ENCODE measurements around the gene ERC2. TPM values are rescaled to one million over a fixed set of nuclear protein-coding genes. Genes with fewer than 3 reads are reported as not detected.
A peak's percentile ranks its signal among the peaks of the same experiment; 100 is the strongest.

ERC2 gene
- total RNA-seq, 1 donor from 2014 or later = 1.5 TPM

DNA sequence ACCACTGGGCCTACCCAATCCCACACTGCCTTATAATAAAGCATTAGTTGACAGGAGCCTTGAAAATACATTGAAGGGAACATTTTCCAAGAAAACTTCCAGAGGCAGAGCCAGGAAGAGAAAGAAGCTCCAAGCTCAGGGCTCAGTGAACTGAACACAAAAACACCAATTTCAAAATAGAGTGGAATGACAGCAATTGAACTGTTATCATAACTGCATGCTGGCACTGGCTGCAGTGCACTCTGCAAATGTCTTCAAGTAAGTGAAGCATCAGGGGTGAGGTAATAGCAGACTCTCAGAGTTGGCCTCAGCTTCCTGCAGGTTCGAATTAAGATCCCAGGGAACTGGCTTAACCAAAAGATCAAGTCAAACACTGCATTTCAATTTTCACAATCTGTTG lies 593.2 kb downstream of the ERC2 start:
- no peak for DNase-seq
- intact Hi-C loops (cut with DNase I) = no loop called here
- no peaks in the 10 kb centered on the region for H3K36me3 ChIP-seq
- no peaks in the 10 kb centered on the region for H3K4me1 ChIP-seq
- H3K4me3 ChIP-seq = no peak overlapping the region
- H3K27ac ChIP-seq = no peak overlapping the region
- ATAC-seq = no peak
- no peaks in the 10 kb centered on the region for H3K27me3 ChIP-seq (ENCODE audit: low read depth)
- H3K9me3 ChIP-seq = no peaks in the 10 kb centered on the region
- TF ChIP-seq, protein P1, sequence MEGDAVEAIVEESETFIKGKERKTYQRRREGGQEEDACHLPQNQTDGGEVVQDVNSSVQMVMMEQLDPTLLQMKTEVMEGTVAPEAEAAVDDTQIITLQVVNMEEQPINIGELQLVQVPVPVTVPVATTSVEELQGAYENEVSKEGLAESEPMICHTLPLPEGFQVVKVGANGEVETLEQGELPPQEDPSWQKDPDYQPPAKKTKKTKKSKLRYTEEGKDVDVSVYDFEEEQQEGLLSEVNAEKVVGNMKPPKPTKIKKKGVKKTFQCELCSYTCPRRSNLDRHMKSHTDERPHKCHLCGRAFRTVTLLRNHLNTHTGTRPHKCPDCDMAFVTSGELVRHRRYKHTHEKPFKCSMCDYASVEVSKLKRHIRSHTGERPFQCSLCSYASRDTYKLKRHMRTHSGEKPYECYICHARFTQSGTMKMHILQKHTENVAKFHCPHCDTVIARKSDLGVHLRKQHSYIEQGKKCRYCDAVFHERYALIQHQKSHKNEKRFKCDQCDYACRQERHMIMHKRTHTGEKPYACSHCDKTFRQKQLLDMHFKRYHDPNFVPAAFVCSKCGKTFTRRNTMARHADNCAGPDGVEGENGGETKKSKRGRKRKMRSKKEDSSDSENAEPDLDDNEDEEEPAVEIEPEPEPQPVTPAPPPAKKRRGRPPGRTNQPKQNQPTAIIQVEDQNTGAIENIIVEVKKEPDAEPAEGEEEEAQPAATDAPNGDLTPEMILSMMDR (IDR thresholded peaks at IDR 0.05) = no peak

DNA sequence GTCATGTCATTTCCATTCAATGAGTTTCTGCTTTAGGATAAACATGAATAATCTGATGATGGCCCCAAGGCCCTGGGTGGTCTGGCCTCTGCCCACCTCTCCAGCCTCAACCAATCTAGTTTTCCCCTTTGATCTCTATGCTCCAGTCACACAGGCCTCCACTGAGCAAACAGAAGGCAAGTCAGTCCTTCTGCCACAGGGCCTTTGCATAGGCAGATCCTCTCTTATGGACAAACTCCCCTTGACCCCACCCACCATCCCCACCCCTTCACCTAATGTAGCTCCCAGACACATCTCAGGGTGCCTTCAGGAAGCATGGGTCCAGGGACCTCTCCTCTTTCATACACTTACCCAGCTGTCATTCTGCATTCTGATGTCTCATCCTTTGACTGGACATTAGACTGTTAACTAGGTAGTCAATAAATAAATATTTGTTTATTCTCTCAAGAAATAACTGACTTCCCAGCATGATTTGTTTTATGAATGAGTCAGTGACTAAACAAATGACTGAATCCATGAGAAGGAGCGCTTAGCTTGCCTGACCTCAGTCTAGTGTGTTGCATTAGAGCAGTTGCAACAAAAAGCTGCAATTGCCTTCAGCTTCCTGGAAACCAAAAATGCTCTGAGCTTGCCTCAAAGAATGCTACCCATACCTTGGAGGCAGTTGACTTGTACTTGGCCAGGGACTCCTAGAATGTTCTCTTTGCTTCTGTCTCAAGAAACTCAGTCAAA lies 594.6 kb downstream of the ERC2 start:
- H3K27ac ChIP-seq = no peak overlapping the region
- DNase-seq (no peak), ATAC-seq (peak in 1 of 2 donors; percentile 14)
- H3K36me3 ChIP-seq = no peaks in the 10 kb centered on the region
- no peaks in the 10 kb centered on the region for H3K4me1 ChIP-seq
- intact Hi-C loops (cut with DNase I) = no loop called here
- no peak overlapping the region for H3K4me3 ChIP-seq
- TF ChIP-seq, protein P1 (IDR thresholded peaks at IDR 0.05) = no peak
- no peaks in the 10 kb centered on the region for H3K9me3 ChIP-seq
- no peaks in the 10 kb centered on the region for H3K27me3 ChIP-seq (ENCODE audit: low read depth)

DNA sequence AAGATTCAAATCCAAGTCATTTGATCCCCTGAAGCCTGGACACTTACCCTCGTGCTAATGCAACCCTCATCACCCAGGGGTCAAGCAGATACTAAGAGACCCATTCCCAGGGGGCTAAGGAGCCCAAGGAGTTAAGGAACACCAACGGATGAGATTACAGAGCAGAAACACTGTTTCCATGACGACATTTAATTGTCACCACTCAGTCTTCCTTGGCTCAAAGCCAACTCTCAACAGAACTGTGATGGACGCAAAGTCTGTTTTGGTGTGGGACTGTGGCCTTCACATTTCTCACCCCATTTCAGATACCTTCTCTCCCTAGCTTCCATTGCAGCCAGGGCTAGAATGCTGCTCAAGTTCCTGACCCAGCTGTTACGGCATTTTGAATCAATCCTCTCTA lies 597.7 kb downstream of the ERC2 start:
- TF ChIP-seq, protein P1 (IDR thresholded peaks at IDR 0.05) = no peak
- no peak overlapping the region for H3K4me3 ChIP-seq
- intact Hi-C loops (cut with DNase I) = no loop called here
- no peak for ATAC-seq
- no peaks in the 10 kb centered on the region for H3K4me1 ChIP-seq
- no peaks in the 10 kb centered on the region for H3K9me3 ChIP-seq
- H3K27ac ChIP-seq = no peak overlapping the region
- DNase-seq = no peak
- no peaks in the 10 kb centered on the region for H3K27me3 ChIP-seq (ENCODE audit: low read depth)
- no peaks in the 10 kb centered on the region for H3K36me3 ChIP-seq

DNA sequence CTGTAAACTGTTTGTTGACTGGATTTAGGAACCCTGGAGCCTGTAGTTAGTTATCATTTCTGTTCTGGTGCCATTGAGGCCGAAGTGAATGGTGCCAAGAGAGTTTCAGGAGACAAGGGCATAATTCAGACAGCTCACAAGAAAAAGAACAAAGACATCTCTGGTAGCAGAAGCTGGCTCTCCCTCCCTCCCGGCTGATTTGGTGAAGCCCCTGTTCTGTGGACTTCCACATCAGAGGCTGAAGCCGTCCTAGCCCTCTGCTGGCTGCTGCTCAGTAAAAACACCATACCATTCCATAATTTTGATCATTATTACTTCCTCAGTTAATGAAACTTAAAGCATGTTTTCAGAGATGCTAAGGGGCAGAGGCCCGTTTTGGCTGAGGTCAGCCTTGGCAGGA lies 599.9 kb downstream of the ERC2 start:
- ATAC-seq = no peak
- TF ChIP-seq, protein P1 (IDR thresholded peaks at IDR 0.05) = no peak

DNA sequence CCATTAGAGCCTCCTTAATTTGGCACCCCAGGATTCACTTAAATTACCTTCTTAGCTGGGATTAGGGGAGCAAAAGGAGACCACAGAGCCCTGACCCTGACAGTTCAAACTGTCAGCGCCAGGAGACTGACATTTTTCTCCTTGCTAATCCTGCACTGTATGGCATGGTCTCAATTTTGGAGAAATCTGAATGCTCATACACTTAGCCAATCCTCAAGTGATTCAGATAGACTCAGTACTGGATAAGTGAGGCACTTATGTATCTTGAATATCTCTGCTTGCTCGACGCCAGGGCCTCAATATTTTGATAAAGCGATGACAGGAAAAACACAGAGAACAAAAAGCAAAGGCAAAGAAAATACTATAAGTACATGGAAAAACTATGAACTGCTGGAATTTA lies 605.2 kb downstream of the ERC2 start:
- Histone ChIP-seq H3K27ac (no peak overlapping the region), H3K9me3 (no peaks in the 10 kb centered on the region), H3K36me3 (no peaks in the 10 kb centered on the region), H3K4me3 (no peak overlapping the region), H3K4me1 (no peaks in the 10 kb centered on the region), H3K27me3 (ENCODE audit: low read depth) (no peaks in the 10 kb centered on the region)
- intact Hi-C loops (cut with DNase I) = no loop called here
- ATAC-seq (no peak), DNase-seq (no peak)
- TF ChIP-seq, protein P1 (IDR thresholded peaks at IDR 0.05) = no peak

More for the DNA sequence above, 599.9 kb downstream of the ERC2 start:
- Histone ChIP-seq H3K9me3 (no peaks in the 10 kb centered on the region), H3K4me3 (no peak overlapping the region), H3K36me3 (no peaks in the 10 kb centered on the region), H3K27ac (no peak overlapping the region), H3K4me1 (no peaks in the 10 kb centered on the region), H3K27me3 (ENCODE audit: low read depth) (no peaks in the 10 kb centered on the region)
- intact Hi-C loops (cut with DNase I) = no loop called here
- DNase-seq = no peak

Measured in lower lobe of right lung (tissue), 2 donors.